Measurements from ENCODE around the gene ZNF276.

The ZNF276 gene

GRCh38 chr16:89710709-89711564 lies 10.4 kb upstream of the ZNF276 start:
- Histone ChIP-seq H3K4me1 (ENCODE audit: control insufficient read depth, insufficient read depth, low read length) (no peaks in the 10 kb centered on the region), H3K9ac (ENCODE audit: low read length) (no peak overlapping the region), H3K27ac (ENCODE audit: low read depth, low read length) (no peak overlapping the region), H3K27me3 (ENCODE audit: control insufficient read depth, insufficient read depth, low read length) (no peaks in the 10 kb centered on the region), H3K4me3 (ENCODE audit: low read length) (no peak overlapping the region), H3K36me3 (ENCODE audit: control insufficient read depth, insufficient read depth, low read length) (no peaks in the 10 kb centered on the region)

DNA sequence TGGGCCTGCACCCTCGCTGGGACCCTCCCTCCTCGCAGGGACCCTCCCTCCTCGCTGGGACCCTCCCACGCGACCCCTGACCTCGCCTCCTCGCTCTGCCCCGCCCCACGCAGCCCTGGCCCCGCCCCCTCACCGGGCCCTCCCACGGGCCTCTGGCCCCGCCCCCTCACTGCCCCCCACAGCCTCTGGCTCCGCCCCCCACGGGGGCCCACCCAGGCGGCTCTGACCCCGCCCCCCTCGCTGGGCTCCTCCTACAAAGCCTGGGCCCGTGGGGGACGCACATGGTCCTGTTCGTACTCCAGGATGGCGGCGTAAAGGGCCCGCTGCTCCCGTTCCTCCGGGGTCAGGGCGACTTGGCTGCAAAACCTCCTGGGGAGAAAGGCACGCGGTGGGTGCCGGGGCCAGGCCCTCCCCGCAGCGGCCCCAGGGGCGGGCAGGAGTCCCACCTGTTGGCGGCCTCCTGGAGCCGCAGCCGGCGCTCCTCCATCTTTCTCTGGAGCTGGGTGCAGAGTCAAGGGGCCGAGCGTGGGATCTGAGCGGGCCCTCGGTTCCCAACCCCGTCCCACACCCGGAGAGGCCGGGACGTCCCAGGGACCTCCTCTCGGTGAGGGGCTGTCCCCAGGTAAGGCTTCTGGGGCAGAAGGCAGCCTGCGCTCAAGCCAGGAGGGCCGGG lies 9.6 kb upstream of the ZNF276 start:
- Histone ChIP-seq H3K36me3 (ENCODE audit: control insufficient read depth, insufficient read depth, low read length) (no peaks in the 10 kb centered on the region), H3K4me1 (ENCODE audit: control insufficient read depth, insufficient read depth, low read length) (no peaks in the 10 kb centered on the region), H3K9ac (ENCODE audit: low read length) (no peak overlapping the region), H3K4me3 (ENCODE audit: low read length) (peak overlapping the region; percentile 55), H3K27ac (ENCODE audit: low read depth, low read length) (no peak overlapping the region), H3K27me3 (ENCODE audit: control insufficient read depth, insufficient read depth, low read length) (no peaks in the 10 kb centered on the region)

DNA sequence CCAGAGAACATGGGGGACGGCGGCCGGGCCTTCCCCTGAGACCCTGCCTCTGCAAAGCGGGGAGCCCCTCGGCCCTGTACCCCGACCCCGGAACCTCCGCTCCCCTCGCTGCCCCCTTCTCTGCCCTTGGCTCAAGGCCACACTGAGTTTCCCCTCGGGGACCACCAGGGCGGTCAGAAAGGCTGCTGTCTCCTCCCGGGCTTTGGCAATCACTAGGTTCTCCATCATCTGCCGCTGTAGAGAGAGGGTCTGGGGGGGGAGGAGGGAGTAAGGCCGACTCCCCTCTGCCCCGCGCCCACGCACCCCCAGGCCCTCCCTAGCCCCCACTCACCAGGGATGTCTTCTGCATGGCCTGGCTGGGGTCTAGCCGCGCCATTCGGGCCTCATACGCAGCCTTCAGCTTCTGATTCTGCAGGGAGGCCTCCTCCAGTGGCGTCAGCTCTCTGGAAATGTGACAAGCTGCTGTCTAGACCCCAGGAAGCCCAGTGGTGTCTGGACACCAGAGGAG lies 9.0 kb upstream of the ZNF276 start:
- Histone ChIP-seq H3K4me1 (ENCODE audit: control insufficient read depth, insufficient read depth, low read length) (no peaks in the 10 kb centered on the region), H3K9ac (ENCODE audit: low read length) (no peak overlapping the region), H3K27me3 (ENCODE audit: control insufficient read depth, insufficient read depth, low read length) (no peaks in the 10 kb centered on the region), H3K4me3 (ENCODE audit: low read length) (peak overlapping the region; percentile 55), H3K27ac (ENCODE audit: low read depth, low read length) (no peak overlapping the region), H3K36me3 (ENCODE audit: control insufficient read depth, insufficient read depth, low read length) (no peaks in the 10 kb centered on the region)

GRCh38 chr16:89716493-89716892 lies 4.8 kb upstream of the ZNF276 start:
- H3K27ac ChIP-seq (ENCODE audit: low read depth, low read length), result no peak overlapping the region
- no peak overlapping the region for H3K9ac ChIP-seq (ENCODE audit: low read length)
- no peaks in the 10 kb centered on the region for H3K27me3 ChIP-seq (ENCODE audit: control insufficient read depth, insufficient read depth, low read length)
- no peak overlapping the region for H3K4me3 ChIP-seq (ENCODE audit: low read length)
- peaks cover 3% of the 10 kb centered on the region for H3K4me1 ChIP-seq (ENCODE audit: control insufficient read depth, insufficient read depth, low read length)
- H3K36me3 ChIP-seq (ENCODE audit: control insufficient read depth, insufficient read depth, low read length), result no peaks in the 10 kb centered on the region

DNA sequence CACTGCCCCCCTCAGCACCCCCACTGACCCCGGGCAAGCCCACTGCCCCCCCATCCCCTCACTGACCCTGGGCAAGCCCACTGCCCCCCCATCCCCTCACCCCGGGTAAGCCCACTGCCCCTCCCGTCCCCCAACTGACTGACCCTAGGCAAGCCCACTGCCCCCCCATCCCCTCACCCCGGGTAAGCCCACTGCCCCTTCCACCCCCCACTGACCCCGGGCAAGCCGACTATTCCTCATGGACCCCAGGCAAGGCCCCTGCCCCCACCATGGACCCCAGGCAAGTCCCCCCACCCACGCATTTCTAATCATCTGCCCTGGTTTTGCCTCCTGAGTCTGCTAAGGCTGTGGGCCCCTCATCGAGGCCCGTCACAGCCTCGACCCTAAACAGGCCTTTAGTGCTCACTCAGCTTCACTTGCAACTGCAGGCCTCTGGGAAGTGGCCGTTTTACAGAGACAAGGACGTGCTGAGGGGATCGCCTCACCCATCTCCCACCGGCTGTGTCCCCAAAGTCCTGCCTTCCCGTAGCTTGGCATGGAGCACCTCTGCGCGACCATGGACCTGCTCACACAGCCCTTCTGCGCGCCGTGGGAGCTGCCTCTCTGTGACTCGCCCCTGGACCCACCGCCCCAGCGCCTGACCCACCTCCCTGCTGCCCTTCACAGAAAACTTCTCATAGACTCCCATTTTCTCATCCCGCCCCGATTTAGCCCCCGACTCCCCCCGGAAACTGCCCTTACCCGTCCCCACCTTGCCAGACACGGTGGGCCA lies 4.2 kb upstream of the ZNF276 start:
- Histone ChIP-seq H3K36me3 (ENCODE audit: control insufficient read depth, insufficient read depth, low read length) (no peaks in the 10 kb centered on the region), H3K4me3 (ENCODE audit: low read length) (no peak overlapping the region), H3K9ac (ENCODE audit: low read length) (no peak overlapping the region), H3K27ac (ENCODE audit: low read depth, low read length) (no peak overlapping the region), H3K4me1 (ENCODE audit: control insufficient read depth, insufficient read depth, low read length) (peaks cover 3% of the 10 kb centered on the region), H3K27me3 (ENCODE audit: control insufficient read depth, insufficient read depth, low read length) (no peaks in the 10 kb centered on the region)

DNA sequence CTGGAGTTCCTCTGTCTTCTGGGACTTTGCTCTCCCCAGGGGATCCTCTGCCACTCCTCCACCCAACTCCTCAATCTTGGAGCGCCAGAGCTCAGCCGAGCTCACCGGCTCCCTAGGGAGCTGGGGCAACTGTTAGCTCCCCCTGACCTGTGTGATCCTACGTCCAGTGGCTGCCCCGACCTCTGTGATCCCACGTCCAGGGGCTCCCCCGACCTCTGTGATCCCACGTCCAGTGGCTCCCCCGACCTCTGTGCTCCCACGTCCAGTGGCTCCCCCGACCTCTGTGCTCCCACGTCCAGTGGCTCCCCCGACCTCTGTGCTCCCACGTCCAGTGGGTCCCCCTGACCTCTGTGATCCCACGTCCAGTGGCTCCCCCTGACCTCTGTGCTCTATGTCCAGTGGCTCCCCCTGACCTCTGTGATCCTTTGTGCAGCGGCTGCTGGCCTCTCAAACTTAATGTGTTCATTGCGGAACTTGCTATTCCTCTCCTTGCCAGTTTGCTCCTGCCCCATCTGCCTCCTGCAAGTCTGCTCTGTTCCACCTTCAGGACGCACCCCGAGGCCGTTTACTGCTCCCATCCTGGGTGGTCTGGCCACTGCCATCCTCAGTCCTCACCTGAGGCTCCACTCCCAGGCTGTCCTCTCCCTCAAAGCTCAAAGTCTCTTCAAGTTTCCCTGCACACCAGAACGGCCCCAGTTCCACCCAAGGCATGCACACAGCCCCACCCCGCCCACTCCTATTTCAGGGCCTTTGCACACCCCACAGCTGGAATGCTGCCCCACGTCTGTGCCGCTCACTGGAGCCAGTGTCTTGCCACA lies 3.4 kb upstream of the ZNF276 start:
- H3K9ac ChIP-seq (ENCODE audit: low read length), result no peak overlapping the region
- H3K27me3 ChIP-seq (ENCODE audit: control insufficient read depth, insufficient read depth, low read length), result no peaks in the 10 kb centered on the region
- no peak overlapping the region for H3K4me3 ChIP-seq (ENCODE audit: low read length)
- no peak overlapping the region for H3K27ac ChIP-seq (ENCODE audit: low read depth, low read length)
- no peaks in the 10 kb centered on the region for H3K36me3 ChIP-seq (ENCODE audit: control insufficient read depth, insufficient read depth, low read length)
- peaks cover 11% of the 10 kb centered on the region for H3K4me1 ChIP-seq (ENCODE audit: control insufficient read depth, insufficient read depth, low read length)

- peak overlapping the region; percentile 95 for H3K27ac ChIP-seq (ENCODE audit: low read depth, low read length)
- no peak overlapping the region for H3K9ac ChIP-seq (ENCODE audit: low read length)
These were observed 855 bp upstream of the ZNF276 start for GRCh38 chr16:89720551-89720812.

GRCh38 chr16:89721546-89722391 lies 432 bp downstream of the ZNF276 start:
- Histone ChIP-seq H3K4me1 (ENCODE audit: control insufficient read depth, insufficient read depth, low read length) (peaks cover 14% of the 10 kb centered on the region), H3K36me3 (ENCODE audit: control insufficient read depth, insufficient read depth, low read length) (peaks cover 12% of the 10 kb centered on the region), H3K9ac (ENCODE audit: low read length) (peak overlapping the region; percentile 16), H3K27ac (ENCODE audit: low read depth, low read length) (peak overlapping the region; percentile 95), H3K4me3 (ENCODE audit: low read length) (peak overlapping the region; percentile 70), H3K27me3 (ENCODE audit: control insufficient read depth, insufficient read depth, low read length) (no peaks in the 10 kb centered on the region)

More at GRCh38 chr16:89720551-89720812, 855 bp upstream of the ZNF276 start:
- peak overlapping the region; percentile 80 for H3K4me3 ChIP-seq (ENCODE audit: low read length)
- H3K27me3 ChIP-seq (ENCODE audit: control insufficient read depth, insufficient read depth, low read length), result no peaks in the 10 kb centered on the region
- H3K4me1 ChIP-seq (ENCODE audit: control insufficient read depth, insufficient read depth, low read length), result peaks cover 14% of the 10 kb centered on the region
- peaks cover 12% of the 10 kb centered on the region for H3K36me3 ChIP-seq (ENCODE audit: control insufficient read depth, insufficient read depth, low read length)

DNA sequence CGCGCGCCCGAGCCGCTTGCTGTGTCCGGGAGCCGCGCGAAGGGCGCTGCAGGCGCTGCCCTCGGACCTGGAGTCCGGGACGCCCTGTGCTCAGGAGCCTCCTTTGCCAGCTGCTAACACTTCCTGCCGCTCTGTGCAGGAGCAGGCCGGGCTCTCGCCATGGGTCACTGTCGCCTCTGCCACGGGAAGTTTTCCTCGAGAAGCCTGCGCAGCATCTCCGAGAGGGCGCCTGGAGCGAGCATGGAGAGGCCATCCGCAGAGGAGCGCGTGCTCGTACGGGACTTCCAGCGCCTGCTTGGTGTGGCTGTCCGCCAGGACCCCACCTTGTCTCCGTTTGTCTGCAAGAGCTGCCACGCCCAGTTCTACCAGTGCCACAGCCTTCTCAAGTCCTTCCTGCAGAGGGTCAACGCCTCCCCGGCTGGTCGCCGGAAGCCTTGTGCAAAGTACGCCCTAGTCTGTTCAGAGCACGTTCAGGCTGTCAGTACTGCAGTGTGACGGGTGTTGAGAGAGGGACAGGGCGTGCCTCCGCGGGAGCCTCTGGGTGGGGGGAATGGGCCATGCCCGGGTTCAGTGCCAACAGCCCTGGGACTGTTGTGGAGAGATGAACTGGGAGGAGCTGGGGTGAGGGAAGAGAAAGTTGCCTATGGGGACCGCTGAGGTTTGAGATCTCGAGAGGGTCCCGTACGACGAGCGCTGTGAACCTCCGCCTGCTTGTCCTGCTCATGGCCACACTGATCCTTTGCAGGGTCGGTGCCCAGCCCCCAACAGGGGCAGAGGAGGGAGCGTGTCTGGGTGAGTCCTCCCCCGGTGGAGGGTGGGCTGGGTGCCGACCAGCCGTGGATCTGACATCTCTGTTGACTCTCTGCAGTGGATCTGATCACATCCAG lies 1.3 kb downstream of the ZNF276 start:
- Histone ChIP-seq H3K9ac (ENCODE audit: low read length) (no peak overlapping the region), H3K27me3 (ENCODE audit: control insufficient read depth, insufficient read depth, low read length) (no peaks in the 10 kb centered on the region), H3K4me3 (ENCODE audit: low read length) (peak overlapping the region; percentile 70), H3K4me1 (ENCODE audit: control insufficient read depth, insufficient read depth, low read length) (peaks cover 14% of the 10 kb centered on the region), H3K27ac (ENCODE audit: low read depth, low read length) (peak overlapping the region; percentile 95), H3K36me3 (ENCODE audit: control insufficient read depth, insufficient read depth, low read length) (peaks cover 20% of the 10 kb centered on the region)

GRCh38 chr16:89723279-89724250 lies 2.2 kb downstream of the ZNF276 start:
- peak overlapping the region; percentile 70 for H3K4me3 ChIP-seq (ENCODE audit: low read length)
- peaks cover 21% of the 10 kb centered on the region for H3K36me3 ChIP-seq (ENCODE audit: control insufficient read depth, insufficient read depth, low read length)
- H3K9ac ChIP-seq (ENCODE audit: low read length), result no peak overlapping the region
- H3K4me1 ChIP-seq (ENCODE audit: control insufficient read depth, insufficient read depth, low read length), result peaks cover 14% of the 10 kb centered on the region
- no peaks in the 10 kb centered on the region for H3K27me3 ChIP-seq (ENCODE audit: control insufficient read depth, insufficient read depth, low read length)
- H3K27ac ChIP-seq (ENCODE audit: low read depth, low read length), result no peak overlapping the region
